CD1c-positive myeloid dendritic cell (primary cell): ENCODE results near the gene SLC9A2.

Experiments
- DNase-seq: peaks from one replicate; pipeline ENCODE4 v3.0.0-alpha.2; 2016; ENCODE audit errors: extremely low spot score

The SLC9A2 gene

GRCh38 chr2:102620332-102620731, 979 bp downstream of the SLC9A2 start:
- no peak for DNase-seq

GRCh38 chr2:102621630-102622029, 2.3 kb downstream of the SLC9A2 start:
- no peak for DNase-seq

- DNase-seq, result no peak
Measured at GRCh38 chr2:102622646-102623045, 3.3 kb downstream of the SLC9A2 start.

DNA sequence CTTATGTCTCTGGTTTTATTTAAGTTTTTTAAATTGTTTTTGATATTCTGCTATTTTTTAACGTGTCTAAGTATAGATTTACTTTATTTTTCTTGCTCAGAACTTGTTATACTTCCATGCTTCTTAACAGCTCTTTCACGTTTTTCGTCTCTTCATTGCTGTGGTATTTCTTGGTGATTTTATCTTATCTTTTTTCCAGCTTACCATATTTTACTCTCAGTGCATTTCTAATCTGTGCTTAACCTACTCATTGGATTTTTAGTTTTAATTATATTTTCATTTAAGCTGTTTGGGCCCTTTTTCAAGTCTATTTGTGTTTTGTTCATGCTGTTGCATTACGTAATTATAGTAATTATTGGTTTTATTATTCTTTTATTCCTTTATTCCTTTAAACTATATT, 11.1 kb downstream of the SLC9A2 start:
- no peak for DNase-seq

DNA sequence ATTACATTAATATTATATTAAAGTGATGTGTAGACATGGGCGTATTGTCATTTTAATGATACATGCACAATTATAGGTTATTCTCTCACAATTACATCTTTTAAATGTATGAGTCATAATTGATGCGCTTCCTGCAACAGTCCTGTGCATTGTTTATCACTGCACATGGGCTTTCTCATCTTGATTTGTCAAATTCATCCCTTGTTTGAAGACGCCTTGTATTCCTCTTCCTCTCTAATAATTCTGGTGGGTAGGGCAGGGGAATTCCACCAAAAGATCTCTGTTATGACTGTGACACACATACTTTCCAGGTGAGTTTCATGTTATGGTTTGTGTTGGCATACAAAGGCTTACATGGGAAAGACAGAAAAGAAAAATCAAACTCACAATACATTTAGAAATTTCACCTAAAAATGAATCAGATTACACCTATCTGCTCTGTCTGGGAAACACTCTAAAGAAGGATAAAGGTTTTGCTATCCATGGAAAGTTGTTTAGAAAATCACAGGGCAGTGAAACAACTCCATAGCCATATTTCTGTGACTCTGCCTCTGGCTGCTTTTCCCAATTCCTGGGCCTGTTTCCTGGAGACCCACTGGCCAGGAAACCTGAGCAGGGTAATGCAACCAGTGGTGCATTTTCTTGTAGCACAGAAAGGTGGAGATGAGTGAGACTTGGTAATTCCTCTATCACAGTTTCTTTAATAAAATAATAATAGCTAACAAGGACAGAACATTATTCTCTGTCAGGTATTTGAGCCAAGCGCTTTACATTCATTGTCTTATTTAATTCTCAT, 13.2 kb downstream of the SLC9A2 start:
- DNase-seq, result no peak

GRCh38 chr2:102634831-102635241, 15.5 kb downstream of the SLC9A2 start:
- DNase-seq, result no peak

GRCh38 chr2:102635317-102635716, 16.0 kb downstream of the SLC9A2 start:
- no peak for DNase-seq

DNA sequence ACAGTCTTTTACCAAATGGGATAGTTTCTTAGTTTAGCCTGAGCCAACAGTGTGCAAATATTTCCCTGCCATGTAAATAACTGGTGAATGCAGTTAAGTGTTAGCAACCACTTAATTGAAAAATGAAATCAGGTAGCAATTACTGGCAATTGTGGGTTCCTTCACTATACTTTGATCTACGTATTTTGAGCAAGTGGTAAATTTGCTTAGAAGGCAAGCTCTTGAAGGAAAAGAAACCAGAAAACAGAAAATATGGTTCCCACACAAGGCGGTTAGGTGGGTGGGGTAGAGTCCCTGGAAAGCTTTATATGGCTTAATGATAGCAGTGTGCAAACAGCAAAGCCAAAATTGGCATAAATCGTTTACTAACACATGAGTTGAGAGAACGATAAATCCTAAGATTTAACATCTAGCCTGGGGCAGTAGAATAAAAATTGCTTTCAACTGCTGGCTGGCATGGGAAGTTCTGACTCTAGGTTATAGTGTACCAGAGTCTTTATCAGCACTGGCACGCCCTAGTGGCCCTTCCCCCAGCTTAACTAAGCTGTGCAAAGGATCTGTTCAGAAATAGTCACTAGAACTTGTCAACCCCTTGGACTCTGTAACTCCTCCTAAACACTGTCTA, 17.0 kb downstream of the SLC9A2 start:
- no peak for DNase-seq

- DNase-seq, result no peak
Measured at GRCh38 chr2:102637358-102637757, 18.0 kb downstream of the SLC9A2 start.

GRCh38 chr2:102639429-102639828, 20.1 kb downstream of the SLC9A2 start:
- no peak for DNase-seq

- no peak for DNase-seq
Measured at GRCh38 chr2:102652126-102652525, 32.8 kb downstream of the SLC9A2 start.

DNA sequence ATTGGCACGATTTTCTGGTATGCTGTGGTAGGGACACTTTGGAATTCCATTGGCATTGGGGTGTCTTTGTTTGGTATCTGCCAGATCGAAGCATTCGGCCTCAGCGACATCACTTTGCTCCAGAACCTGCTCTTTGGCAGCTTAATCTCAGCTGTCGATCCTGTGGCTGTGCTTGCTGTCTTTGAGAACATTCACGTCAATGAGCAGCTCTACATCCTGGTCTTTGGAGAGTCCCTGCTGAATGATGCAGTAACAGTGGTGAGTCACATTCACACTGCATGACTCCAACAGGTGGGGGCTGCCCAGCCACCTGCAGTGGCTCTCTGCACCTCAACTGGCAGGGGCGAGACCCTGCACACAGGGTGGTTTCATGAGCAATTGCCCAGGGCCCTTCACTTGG, 38.4 kb downstream of the SLC9A2 start:
- no peak for DNase-seq

DNA sequence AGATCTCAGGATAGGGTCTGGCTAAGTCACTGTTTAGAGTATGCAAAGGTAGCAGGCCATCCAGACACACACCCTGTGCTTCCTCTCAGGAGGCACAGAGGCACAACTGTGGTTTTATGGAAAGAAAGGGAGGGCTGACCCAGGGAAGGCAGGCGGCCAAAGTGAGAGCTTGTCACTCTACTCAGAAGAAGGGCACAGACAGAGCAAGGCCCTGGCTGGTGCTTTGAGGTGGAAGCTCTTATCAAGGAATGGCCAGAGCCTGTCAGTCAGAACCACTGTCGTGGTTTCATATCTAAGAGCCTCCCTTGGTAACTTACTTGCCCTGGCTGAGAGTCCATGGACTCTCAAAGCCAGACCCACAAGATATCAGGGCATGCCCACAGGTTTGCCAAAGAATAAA, 40.7 kb downstream of the SLC9A2 start:
- DNase-seq, result no peak

- DNase-seq, result no peak
Measured at GRCh38 chr2:102660574-102660973, 41.2 kb downstream of the SLC9A2 start.

GRCh38 chr2:102661846-102662245, 42.5 kb downstream of the SLC9A2 start:
- DNase-seq, result no peak

DNA sequence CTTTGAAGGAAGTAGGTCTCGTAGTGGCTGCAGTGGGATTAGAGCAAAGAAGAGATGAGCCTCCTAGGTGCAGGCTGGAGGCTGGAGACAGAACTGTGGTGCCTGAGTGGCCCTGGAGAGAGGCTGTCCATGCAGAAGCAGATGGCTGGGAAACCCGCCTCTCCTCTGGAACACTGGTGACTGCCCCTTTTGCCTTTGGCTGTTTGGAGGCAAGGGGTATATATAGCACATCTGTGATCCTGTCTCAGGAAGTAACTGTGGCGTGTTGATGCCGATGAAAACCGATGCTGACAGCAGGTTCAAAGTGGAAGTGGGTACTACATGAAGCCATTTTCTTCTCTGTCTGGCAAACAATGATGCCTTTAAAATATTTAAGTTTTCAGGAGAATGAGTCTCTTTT, 43.5 kb downstream of the SLC9A2 start:
- no peak for DNase-seq

DNA sequence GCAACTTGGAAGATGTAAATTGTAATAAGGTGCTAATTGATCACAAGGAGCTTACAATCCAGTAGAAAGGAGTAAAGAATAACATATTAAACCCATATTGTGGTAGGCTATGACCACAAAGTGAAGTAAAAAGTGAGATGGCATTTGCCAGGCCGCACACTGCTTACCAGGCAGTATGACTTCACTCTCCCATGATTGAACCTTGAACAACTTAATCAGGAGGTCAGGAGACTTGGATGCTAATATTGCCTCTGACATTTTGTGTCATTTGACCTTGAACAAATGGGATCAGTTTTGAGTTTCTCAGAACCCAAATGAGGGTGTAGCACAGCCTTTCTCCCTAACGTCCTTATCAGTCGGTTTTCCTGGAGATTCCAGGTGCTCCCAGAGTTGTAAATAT, 44.0 kb downstream of the SLC9A2 start:
- DNase-seq, result no peak

DNA sequence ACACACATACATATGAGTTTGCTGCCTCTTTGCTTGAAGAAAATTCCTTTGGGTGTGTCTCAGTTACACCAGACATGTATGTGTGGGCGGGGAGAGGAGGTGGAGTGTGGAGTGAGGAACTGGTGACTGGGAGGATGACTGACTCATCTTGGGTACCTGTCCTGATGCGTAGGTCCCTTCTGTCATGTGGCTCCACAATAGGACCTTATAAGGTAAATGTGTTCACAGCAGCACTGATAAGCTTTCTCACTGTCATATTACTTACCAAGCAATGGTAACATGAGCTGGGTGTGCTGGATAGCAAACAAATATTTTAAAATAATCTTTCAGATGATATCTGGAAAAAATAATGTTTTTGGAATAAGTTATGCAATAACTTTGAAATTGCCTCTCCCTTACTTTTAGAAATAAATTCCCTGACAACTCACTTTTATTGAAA, 45.1 kb downstream of the SLC9A2 start:
- DNase-seq, result peak; percentile 45

- DNase-seq, result no peak
Measured at GRCh38 chr2:102667072-102667471, 47.7 kb downstream of the SLC9A2 start.

DNA sequence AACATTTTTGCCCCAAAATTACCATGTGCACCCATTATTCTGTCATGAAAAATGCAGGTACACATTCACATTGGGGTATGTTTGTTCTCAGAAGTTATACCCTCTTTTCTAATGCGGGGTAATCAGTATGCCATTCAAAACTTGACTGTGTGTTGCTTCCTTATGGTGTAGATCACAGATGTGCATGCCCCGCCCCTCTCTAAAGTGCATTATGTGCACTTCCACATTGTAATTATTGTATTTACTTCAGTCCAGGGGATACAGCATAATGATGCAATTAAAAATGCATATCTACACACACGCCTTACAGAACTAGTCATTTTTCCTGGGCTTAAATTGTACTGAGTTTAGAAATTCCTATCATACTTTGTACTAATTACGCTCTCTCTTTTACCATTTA, 48.8 kb downstream of the SLC9A2 start:
- no peak for DNase-seq

DNA sequence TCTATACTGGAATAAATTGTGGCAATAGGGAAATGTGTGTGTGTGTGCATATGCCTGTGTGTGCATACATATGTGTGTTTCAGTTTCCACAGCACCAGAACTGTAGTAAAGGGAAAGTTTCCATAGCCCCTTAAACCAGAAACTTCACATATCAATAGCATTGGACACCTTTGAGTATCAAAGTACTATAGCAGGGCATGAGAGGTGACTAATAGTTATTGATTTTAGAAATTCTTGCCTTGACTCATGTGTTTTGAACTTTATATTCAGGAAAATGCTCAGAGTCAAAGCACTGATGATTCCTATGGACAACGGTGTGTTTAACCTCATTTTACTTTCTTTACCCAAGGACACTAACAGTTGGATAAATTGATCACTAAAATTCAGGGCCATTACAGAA, 50.0 kb downstream of the SLC9A2 start:
- DNase-seq, result no peak

DNA sequence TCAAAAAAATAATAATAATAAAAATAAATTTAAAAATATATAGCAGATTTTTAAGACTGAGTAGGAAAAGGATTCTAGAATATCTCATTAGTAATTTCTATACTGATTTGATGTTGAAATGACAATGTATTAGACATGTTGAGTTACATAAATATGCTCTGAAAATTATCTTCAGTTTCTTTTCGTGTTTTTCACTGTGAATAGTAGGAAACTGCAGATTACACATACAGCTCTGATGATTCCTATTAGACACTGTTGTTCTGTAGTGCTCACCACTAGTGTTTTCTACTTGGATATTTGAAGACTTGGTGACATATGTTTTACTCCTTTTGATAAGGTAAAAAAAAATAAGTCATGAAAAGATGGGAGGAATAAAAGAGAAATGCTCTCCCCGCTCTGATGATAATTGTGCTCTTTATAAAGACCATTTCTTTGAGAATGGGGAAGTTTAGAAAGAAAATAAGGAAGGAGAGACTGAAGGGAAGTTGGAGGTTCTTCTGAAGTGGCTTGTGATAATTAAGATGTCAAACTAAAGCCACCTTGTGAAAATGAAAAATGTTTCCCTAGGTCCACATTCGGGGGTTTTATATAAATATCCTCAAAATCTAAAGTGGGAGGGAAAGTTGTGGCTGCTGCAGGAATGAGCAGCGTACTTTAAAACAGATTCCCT, 52.9 kb downstream of the SLC9A2 start:
- peak; percentile 32 for DNase-seq

DNA sequence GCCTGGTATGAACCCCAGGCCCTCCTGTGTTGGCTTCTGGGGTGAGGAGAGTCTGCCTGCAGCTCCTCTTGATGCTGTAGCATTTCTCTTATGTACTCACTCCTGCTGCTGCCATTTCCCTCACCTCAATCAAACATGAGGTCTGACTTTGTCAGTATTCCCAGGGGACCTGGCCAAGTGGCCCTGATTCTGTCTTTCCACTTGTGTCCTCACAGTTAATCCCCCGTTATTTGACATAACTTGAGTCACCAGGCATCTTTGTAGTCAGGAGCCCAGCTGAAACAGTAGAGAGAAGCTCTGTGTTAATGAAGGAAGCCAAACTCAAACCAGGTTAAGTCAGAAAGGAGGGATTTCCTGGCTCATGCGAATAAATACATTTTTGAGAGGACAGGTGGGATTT, 55.0 kb downstream of the SLC9A2 start:
- no peak for DNase-seq
